GM12891 (cell line): ENCODE measurements around the gene ME3.
"Not testable (repeated sequence)": the region's sequence is repeated elsewhere in the genome, so short reads cannot be mapped to it uniquely, and the experiment has no call there.

Source experiments
- DNase-seq: peaks from one replicate; pipeline ENCODE4 v3.0.0; 2011; ENCODE audit warnings: low spot score; ENCODE audit not compliant: insufficient read length
- FAIRE-seq: peaks from 2 replicates; lab custom pipeline; 2011; peaks lifted over from hg19 to GRCh38; lab: Jason Lieb, UNC
- PAX5 ChIP-seq: IDR thresholded peaks from 2 replicates; pipeline ENCODE4 v1.6.1; 2011; ENCODE audit warnings: low read length, moderate library complexity, mild to moderate bottlenecking; ENCODE audit not compliant: insufficient read depth, severe bottlenecking
- POLR2A ChIP-seq: IDR thresholded peaks from 2 replicates; pipeline ENCODE4 v1.6.1; 2011; ENCODE audit warnings: low read depth, low read length, control low read depth
- POLR2AphosphoS5 ChIP-seq: IDR thresholded peaks from 2 replicates; pipeline ENCODE4 v1.6.1; 2011; ENCODE audit warnings: low read depth, low read length, control low read depth
- POU2F2 ChIP-seq: IDR thresholded peaks from 2 replicates; pipeline ENCODE4 v1.6.1; 2011; ENCODE audit warnings: low read depth, mild to moderate bottlenecking, control low read depth, low read length, moderate library complexity
- SPI1 ChIP-seq: IDR thresholded peaks from 2 replicates; pipeline ENCODE4 v1.6.1; 2011; ENCODE audit warnings: low read depth, low read length, control low read depth
- TAF1 ChIP-seq: IDR thresholded peaks from 2 replicates; pipeline ENCODE4 v1.6.1; 2011; ENCODE audit warnings: low read depth, low read length, control low read depth

ME3 gene

DNA sequence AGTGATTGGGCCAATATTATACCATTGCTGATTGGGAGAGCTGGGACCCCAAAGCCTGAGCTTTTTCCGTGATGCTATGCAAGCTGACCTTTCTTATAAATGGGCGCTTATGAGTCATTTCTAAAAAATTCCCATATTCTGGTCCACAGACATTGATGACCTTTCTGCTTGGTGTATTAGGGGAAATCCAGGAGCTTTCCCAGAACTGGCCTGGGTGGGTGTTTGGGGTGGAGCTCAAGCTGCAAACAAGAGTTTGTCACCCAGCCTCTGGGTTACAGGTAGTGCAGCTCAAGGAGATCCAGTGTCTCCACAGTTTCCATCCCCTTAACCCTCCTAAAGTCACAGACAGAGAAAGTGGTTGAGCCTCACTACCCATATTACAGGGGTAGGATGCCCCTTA is 230.0 kb downstream of the ME3 start:
- DNase-seq, result no peak
- TF ChIP-seq POLR2AphosphoS5, result no peak
- TF ChIP-seq POLR2A, result no peak
- no peak for TF ChIP-seq TAF1
- TF ChIP-seq SPI1, result no peak
- TF ChIP-seq PAX5, result no peak
- no peak for TF ChIP-seq POU2F2
- no peak for FAIRE-seq

GRCh38 chr11:86440843-86441242 is 231.6 kb downstream of the ME3 start:
- TF ChIP-seq SPI1 (no peak), POLR2AphosphoS5 (no peak), POLR2A (no peak), POU2F2 (no peak), PAX5 (no peak), TAF1 (no peak)
- FAIRE-seq, result no peak
- DNase-seq, result no peak

DNA sequence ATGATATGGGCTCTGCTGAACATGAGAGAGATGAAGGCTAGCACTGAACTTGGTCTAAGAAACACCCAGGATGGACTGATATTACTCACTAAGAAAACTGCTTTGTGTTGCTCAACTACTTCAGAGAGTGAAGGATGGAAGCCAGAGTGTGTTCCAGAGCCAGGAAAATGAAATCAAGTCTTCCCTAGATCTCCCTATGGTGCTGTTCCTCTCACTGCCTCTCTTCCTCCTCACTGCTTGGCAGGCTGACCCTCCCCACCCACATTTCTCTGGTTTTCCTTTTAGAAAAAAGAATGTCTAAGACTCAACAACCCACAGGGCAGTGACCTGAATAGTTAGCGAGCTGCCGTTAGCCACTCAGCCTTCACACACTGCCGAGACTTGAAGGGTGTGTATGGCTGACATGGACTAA is 232.1 kb downstream of the ME3 start:
- FAIRE-seq (no peak), DNase-seq (no peak)
- TF ChIP-seq POLR2A, result no peak
- TF ChIP-seq PAX5, result no peak

- no peak for FAIRE-seq
- TF ChIP-seq POLR2A (no peak), PAX5 (no peak), POLR2AphosphoS5 (no peak), POU2F2 (no peak), TAF1 (no peak), SPI1 (no peak)
Observed at GRCh38 chr11:86438685-86439084, 233.7 kb downstream of the ME3 start.

GRCh38 chr11:86435711-86436110 is 236.7 kb downstream of the ME3 start:
- DNase-seq (no peak), FAIRE-seq (no peak)
- TF ChIP-seq PAX5 (no peak), POLR2AphosphoS5 (no peak), POLR2A (no peak), TAF1 (no peak), SPI1 (no peak), POU2F2 (no peak)

More at GRCh38 chr11:86438685-86439084, 233.7 kb downstream of the ME3 start:
- no peak for DNase-seq

DNA sequence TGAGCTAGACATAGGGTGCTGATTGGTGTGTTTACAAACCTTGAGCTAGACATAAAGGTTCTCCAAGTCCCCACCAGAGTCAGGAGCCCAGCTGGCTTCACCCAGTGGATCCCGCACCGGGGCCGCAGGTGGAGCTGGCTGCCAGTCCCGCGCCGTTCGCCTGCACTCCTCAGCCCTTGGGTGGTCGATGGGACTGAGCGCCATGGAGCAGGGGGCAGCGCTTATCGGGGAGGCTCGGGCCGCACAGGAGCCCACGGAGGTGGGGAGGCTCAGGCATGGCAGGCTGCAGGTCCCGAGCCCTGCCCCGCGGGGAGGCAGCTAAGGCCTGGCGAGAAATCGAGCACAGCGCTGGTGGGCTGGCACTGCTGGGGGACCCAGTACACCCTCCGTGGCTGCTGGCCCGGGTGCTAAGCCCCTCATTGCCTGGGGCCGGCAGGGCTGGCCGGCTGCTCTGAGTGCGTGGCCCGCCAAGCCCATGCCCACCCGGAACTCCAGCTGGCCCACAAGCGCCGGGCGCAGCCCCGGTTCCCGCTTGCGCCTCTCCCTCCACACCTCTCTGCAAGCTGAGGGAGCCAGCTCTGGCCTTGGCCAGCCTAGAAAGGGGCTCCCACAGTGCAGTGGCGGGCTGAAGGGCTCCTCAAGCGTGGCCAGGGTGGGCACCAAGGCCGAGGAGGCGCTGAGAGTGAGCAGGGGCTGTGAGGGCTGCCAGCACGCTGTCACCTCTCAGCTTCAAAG is 238.9 kb downstream of the ME3 start:
- not testable (repeated sequence) for DNase-seq, FAIRE-seq

- TF ChIP-seq POLR2AphosphoS5, result no peak
- TF ChIP-seq POU2F2, result no peak
- no peak for TF ChIP-seq SPI1
- TF ChIP-seq PAX5, result no peak
- no peak for TF ChIP-seq POLR2A
- no peak for TF ChIP-seq TAF1
- FAIRE-seq (no peak), DNase-seq (no peak)
Observed at GRCh38 chr11:86431258-86431657, 241.2 kb downstream of the ME3 start.

GRCh38 chr11:86427441-86427840 is 245.0 kb downstream of the ME3 start:
- FAIRE-seq, result no peak
- no peak for DNase-seq
- no peak for TF ChIP-seq POLR2AphosphoS5

DNA sequence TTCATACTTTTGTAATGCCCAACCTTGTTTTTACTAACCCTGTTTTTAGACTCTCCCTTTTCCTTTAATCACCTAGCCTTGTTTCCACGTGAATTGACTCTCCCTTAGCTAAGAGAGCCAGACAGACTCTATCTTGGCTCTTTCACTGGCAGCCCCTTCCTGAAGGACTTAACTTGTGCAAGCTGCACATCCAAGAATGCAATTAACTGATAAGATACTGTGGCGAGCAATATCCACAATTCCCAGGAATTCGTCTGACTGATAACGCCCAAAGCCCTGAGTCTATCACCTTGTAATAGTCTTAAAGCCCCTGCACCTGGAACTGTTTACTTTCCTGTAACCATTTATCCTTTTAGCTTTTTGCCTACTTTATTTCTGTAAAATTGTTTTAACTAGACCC is 248.9 kb downstream of the ME3 start:
- FAIRE-seq, DNase-seq: not testable (repeated sequence)

DNA sequence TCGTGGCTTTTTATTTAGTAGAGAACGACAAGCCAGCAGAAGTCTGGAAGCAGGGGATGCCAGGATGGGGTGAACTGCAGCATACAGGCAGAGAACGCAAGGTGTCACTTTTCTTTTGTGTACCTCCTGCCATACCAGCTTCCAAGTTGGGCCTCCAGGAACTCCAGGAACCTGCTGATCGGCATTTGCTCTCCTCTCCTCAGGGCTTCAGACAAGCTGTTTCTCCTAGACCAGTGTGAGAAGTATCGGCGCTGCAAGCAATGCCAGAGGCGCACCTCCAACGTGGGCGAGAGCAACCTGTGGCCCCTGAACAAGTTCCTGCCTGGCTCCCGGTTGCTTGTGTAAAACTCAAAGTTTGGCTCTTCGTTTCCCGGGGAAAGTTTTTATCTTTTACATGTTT is 250.0 kb downstream of the ME3 start:
- TF ChIP-seq PAX5 (no peak), SPI1 (no peak)
- FAIRE-seq, result no peak
- DNase-seq, result no peak

DNA sequence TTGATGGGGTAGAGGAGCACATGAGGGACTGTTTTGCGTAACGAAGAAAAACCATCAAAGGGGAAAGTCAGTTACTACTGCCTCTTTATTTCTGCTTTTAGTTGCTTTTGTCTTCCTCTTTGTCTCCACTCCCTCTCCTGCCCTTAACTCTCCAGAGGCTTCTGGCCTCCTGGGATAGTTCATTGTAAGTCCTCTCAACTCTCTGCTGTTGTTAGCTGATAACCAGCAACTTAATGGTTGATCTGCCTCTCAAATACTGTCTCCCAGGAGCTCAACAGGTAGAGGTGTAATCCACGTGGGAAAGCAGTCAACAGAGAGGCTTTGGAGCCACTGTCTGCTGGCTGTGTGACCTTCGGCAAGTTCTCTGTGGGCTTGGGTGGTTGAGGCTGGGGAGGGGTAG is 250.5 kb downstream of the ME3 start:
- TF ChIP-seq SPI1 (no peak), TAF1 (no peak), POLR2AphosphoS5 (no peak), POU2F2 (no peak), PAX5 (no peak), POLR2A (no peak)
- no peak for DNase-seq
- no peak for FAIRE-seq

GRCh38 chr11:86418917-86419316 is 253.5 kb downstream of the ME3 start:
- DNase-seq (no peak), FAIRE-seq (no peak)
- TF ChIP-seq TAF1, result no peak
- no peak for TF ChIP-seq POU2F2
- no peak for TF ChIP-seq SPI1
- no peak for TF ChIP-seq PAX5
- no peak for TF ChIP-seq POLR2AphosphoS5
- TF ChIP-seq POLR2A, result no peak
